ENCODE results near the gene DDX50. TPM values are rescaled to one million over a fixed set of nuclear protein-coding genes. Genes with fewer than 3 reads are reported as not detected.
"Not testable (repeated sequence)": the region's sequence is repeated elsewhere in the genome, so short reads cannot be mapped to it uniquely, and the experiment has no call there.

DDX50 gene
- total RNA-seq, 4 donors from 2014 or later = 44.6 to 76.3 (median 49.1) TPM

DNA sequence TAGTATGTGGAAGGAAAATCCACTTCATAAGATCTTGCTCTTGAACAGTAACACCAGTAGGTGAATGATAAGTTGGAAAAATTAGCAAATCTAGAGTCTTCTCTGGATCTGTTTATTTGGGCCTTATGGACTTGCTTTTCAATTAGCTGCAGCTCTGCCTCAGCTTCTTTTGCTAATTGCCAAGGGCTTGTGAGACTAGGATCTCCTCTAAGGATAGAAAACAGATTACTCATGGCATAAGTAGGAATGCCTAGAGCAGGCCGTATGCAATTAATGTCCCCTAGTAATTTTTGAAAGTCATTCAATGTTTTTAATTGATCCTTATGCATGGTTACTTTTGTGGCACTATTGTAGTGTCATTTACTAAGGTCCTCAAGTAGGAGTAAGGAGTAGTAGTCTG, 36.5 kb upstream of the DDX50 start:
- Histone ChIP-seq H3K4me1 (no peaks in the 10 kb centered on the region), H3K36me3 (no peaks in the 10 kb centered on the region), H3K27ac (no peak overlapping the region), H3K9me3 (no peaks in the 10 kb centered on the region), H3K27me3 (no peaks in the 10 kb centered on the region), H3K4me3 (no peak overlapping the region)
- DNase-seq = no peak
- TF ChIP-seq POLR2A (IDR thresholded peaks at IDR 0.05) (no peak), CTCF (IDR thresholded peaks at IDR 0.05) (no peak)
- intact Hi-C loops (cut with DNase I; ENCODE audit: low total_unique reads) = no loop called here

- H3K4me1 ChIP-seq; H3K9me3 ChIP-seq; DNase-seq; H3K27me3 ChIP-seq; H3K36me3 ChIP-seq; H3K4me3 ChIP-seq; H3K27ac ChIP-seq; intact Hi-C loops (cut with DNase I; ENCODE audit: low total_unique reads): not testable (repeated sequence)
These were observed 32.9 kb upstream of the DDX50 start for GRCh38 chr10:68868173-68868572.

GRCh38 chr10:68869623-68870022, 31.5 kb upstream of the DDX50 start:
- intact Hi-C loops (cut with DNase I; ENCODE audit: low total_unique reads) = no loop called here
- Histone ChIP-seq H3K9me3 (no peaks in the 10 kb centered on the region), H3K36me3 (no peaks in the 10 kb centered on the region), H3K4me1 (no peaks in the 10 kb centered on the region), H3K4me3 (no peak overlapping the region), H3K27ac (no peak overlapping the region), H3K27me3 (no peaks in the 10 kb centered on the region)
- no peak for DNase-seq
- TF ChIP-seq POLR2A (IDR thresholded peaks at IDR 0.05) (no peak), CTCF (IDR thresholded peaks at IDR 0.05) (no peak)

DNA sequence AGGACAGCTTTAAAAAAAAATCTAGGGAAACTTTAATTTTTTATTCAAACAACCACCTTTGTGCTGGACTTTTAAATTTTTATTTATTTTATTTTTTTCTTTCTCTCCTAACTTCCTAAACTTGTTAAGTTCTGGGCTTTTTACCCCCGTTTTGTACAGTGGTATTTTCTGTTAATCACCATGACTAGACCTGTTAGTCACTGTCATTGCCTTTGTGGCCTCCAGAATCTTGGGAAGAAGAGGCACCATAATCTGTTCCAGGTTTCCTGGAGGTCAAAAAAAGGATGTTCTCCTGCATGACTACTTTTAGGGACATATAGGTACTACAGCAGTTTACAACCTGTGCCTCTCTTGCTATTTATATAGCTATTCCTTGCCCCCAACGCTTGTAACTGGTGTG, 31.1 kb upstream of the DDX50 start:
- H3K36me3 ChIP-seq = no peaks in the 10 kb centered on the region
- H3K4me1 ChIP-seq = no peaks in the 10 kb centered on the region
- H3K4me3 ChIP-seq = no peak overlapping the region
- TF ChIP-seq POLR2A (IDR thresholded peaks at IDR 0.05) (no peak), CTCF (IDR thresholded peaks at IDR 0.05) (no peak)
- no peak for DNase-seq
- intact Hi-C loops (cut with DNase I; ENCODE audit: low total_unique reads) = no loop called here
- H3K27me3 ChIP-seq = no peaks in the 10 kb centered on the region
- peak overlapping the region; percentile 61 to 64 for H3K27ac ChIP-seq
- H3K9me3 ChIP-seq = no peaks in the 10 kb centered on the region

DNA sequence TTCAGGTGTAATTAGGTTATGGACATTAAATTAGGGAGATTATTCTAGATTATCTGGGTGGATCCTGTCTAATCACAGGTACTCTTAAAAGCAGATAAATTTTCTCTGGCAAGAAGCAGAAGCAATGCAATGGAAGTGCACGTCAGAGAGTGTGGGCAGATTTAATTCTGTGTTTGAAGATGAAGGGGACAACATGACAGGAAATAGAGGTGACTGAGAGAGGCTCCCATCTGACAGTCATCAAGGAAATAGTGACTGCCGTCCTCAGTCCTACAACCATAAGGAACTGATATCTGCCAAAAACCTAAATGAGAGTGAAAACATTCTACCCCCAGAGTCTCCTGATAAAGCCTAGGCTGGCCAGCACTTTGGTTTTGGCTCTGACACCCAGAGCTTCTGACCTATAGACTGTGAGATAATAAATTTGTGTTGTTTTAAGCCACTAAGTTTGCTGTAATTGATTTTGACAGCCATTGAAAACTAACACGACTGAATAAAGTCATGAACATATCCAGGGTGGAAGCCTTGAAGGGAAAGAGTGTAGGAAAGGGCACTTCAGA, 30.5 kb upstream of the DDX50 start:
- no peak for DNase-seq
- no peak for TF ChIP-seq POLR2A (IDR thresholded peaks at IDR 0.05)
- TF ChIP-seq CTCF (IDR thresholded peaks at IDR 0.05) = no peak
- Histone ChIP-seq H3K9me3 (no peaks in the 10 kb centered on the region), H3K4me1 (no peaks in the 10 kb centered on the region), H3K4me3 (no peak overlapping the region), H3K27ac (peak overlapping the region; percentile 61 to 64), H3K27me3 (no peaks in the 10 kb centered on the region), H3K36me3 (no peaks in the 10 kb centered on the region)
- intact Hi-C loops (cut with DNase I; ENCODE audit: low total_unique reads) = no loop called here
